Caki2 (cell line): ENCODE results near the gene DLG1. TPM values are rescaled to one million over a fixed set of nuclear protein-coding genes. Genes with fewer than 3 reads are reported as not detected.

Source experiments
- DNase-seq: peaks from one replicate; pipeline ENCODE4 v3.0.0-alpha.2; 2015; ENCODE audit warnings: low read depth
- in situ Hi-C: cut with HindIII; loops from 2 replicates; pipeline ENCODE4 v1.10.0; 2016; ENCODE audit warnings: low sequenced_read_pairs, low pct_unique_long_range_greater_than_20kb, mixed read lengths
- total RNA-seq: library from RNA; depleted of rRNA; stranded (reverse); fragments of >200 nt; shearing (Covaris generic); gene quantifications from 2 replicates; pipeline ENCODE4 v1.2.3, GENCODE V29; 2014; ENCODE audit warnings: low replicate concordance

Gene DLG1
- total RNA-seq, 1 experiment from 2014 or later, result 17.4 TPM

GRCh38 chr3:197260491-197261163 lies 37.8 kb downstream of the DLG1 start:
- in situ Hi-C loops, result no loop called here
- no peak for DNase-seq

GRCh38 chr3:197259096-197259495 lies 39.3 kb downstream of the DLG1 start:
- in situ Hi-C loops, result no loop called here
- DNase-seq, result no peak

GRCh38 chr3:197258168-197258755 lies 40.1 kb downstream of the DLG1 start:
- in situ Hi-C loops, result no loop called here
- DNase-seq, result no peak

GRCh38 chr3:197257711-197258110 lies 40.7 kb downstream of the DLG1 start:
- in situ Hi-C loops, result no loop called here
- no peak for DNase-seq

- in situ Hi-C loops, result no loop called here
- peak; percentile 29 for DNase-seq
These were observed 41.5 kb downstream of the DLG1 start for GRCh38 chr3:197256836-197257444.

GRCh38 chr3:197256104-197256503 lies 42.3 kb downstream of the DLG1 start:
- in situ Hi-C loops, result no loop called here
- DNase-seq, result no peak

- DNase-seq, result no peak
- in situ Hi-C loops, result no loop called here
These were observed 45.0 kb downstream of the DLG1 start for GRCh38 chr3:197253238-197253947.

- peak; percentile 17 for DNase-seq
- in situ Hi-C loops, result no loop called here
These were observed 48.9 kb downstream of the DLG1 start for GRCh38 chr3:197249542-197249941.

GRCh38 chr3:197248341-197248740 lies 50.1 kb downstream of the DLG1 start:
- DNase-seq, result no peak
- in situ Hi-C loops, result no loop called here

- DNase-seq, result no peak
- in situ Hi-C loops, result no loop called here
These were observed 53.7 kb downstream of the DLG1 start for GRCh38 chr3:197244751-197245150.

GRCh38 chr3:197242784-197243432 lies 55.5 kb downstream of the DLG1 start:
- in situ Hi-C loops, result no loop called here
- peak; percentile 15 for DNase-seq

- in situ Hi-C loops, result no loop called here
These were observed 57.2 kb downstream of the DLG1 start for GRCh38 chr3:197241173-197241572.

GRCh38 chr3:197239857-197240256 lies 58.6 kb downstream of the DLG1 start:
- no peak for DNase-seq
- in situ Hi-C loops, result no loop called here

More at GRCh38 chr3:197241173-197241572, 57.2 kb downstream of the DLG1 start:
- no peak for DNase-seq

- in situ Hi-C loops, result no loop called here
- no peak for DNase-seq
These were observed 59.6 kb downstream of the DLG1 start for GRCh38 chr3:197238842-197239241.

- DNase-seq, result no peak
- in situ Hi-C loops, result no loop called here
These were observed 60.5 kb downstream of the DLG1 start for GRCh38 chr3:197237897-197238296.

GRCh38 chr3:197236362-197236761 lies 62.0 kb downstream of the DLG1 start:
- no peak for DNase-seq
- in situ Hi-C loops, result no loop called here

- no peak for DNase-seq
- in situ Hi-C loops, result no loop called here
These were observed 63.2 kb downstream of the DLG1 start for GRCh38 chr3:197234947-197235914.

- no peak for DNase-seq
- in situ Hi-C loops, result no loop called here
These were observed 67.1 kb downstream of the DLG1 start for GRCh38 chr3:197231321-197231720.
